Ishikawa (cell line): ENCODE data around the gene SPTBN5.

Experiments used
- CEBPB ChIP-seq: IDR thresholded peaks from 2 replicates; pipeline ENCODE4 v1.6.1; 2012
- CREB1 ChIP-seq: IDR thresholded peaks from 2 replicates; pipeline ENCODE4 v1.6.1; 2012; ENCODE audit warnings: low read depth
- EGR1 ChIP-seq: IDR thresholded peaks from 2 replicates; pipeline ENCODE4 v1.6.1; 2012
- FOXM1 ChIP-seq: IDR thresholded peaks from 2 replicates; pipeline ENCODE4 v1.6.1; 2012; ENCODE audit warnings: low read depth, borderline replicate concordance
- NFIC ChIP-seq: IDR thresholded peaks from 2 replicates; pipeline ENCODE4 v1.6.1; 2012
- RAD21 ChIP-seq: IDR thresholded peaks from 2 replicates; pipeline ENCODE4 v1.6.1; 2012; ENCODE audit warnings: low read depth
- TAF1 ChIP-seq: IDR thresholded peaks from 2 replicates; pipeline ENCODE4 v1.6.1; 2012; ENCODE audit warnings: low read depth, mild to moderate bottlenecking
- TCF12 ChIP-seq: IDR thresholded peaks from 2 replicates; pipeline ENCODE4 v1.6.1; 2012; ENCODE audit warnings: low read depth
- TEAD4 ChIP-seq: IDR thresholded peaks from 2 replicates; pipeline ENCODE4 v1.6.1; 2012
- YY1 ChIP-seq: IDR thresholded peaks from 2 replicates; pipeline ENCODE4 v1.6.1; 2012; ENCODE audit warnings: low read depth
- ZBTB7A ChIP-seq: IDR thresholded peaks from 2 replicates; pipeline ENCODE4 v1.6.1; 2012; ENCODE audit warnings: low read depth
- TF ChIP-seq, protein P1 (sequence below): IDR thresholded peaks from 2 replicates; pipeline ENCODE4 v1.6.1; 2012; ENCODE audit warnings: low read depth, mild to moderate bottlenecking
- TF ChIP-seq, protein P2 (sequence below): IDR thresholded peaks from 2 replicates; pipeline ENCODE4 v1.6.1; 2012
- TF ChIP-seq, protein P3 (sequence below): IDR thresholded peaks from 2 replicates; pipeline ENCODE4 v1.6.1; 2012

SPTBN5 gene

DNA sequence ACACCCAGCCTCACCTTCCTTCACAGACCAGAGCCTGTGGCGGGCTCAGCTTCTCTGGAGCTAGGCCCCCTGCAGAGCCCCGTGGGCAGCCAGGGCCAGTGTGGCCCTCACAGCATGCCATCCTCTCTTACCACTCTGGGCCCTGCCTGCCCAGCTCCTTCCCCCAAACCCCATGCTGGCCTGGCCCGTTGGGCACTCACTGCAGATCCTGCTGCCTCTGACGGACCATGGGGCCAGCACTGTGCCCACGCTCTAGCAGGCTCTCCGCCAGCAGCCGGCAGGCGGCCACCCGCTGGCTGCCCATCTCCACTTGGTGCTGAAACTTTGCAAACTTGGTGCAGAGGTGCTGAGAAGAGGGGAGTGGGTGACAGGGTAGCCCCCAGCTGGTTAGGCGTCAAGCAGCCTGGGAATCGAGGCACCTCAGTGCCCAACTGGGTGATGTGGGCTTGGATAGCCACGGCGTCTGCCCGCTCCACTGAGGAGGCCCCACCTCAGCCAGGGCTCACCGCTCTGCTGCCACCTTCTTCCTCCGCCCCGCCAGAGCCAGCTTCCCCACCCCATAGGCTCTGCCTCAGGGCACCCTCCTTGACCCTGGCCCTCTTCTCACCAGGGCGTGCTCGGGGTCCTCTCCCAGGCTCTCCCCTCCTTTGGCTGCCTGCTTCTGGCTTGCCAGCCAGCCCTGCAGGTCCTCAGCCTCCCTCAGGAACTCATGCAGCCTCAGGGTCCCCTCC is 22.5 kb downstream of the SPTBN5 start:
- TF ChIP-seq, protein P1, sequence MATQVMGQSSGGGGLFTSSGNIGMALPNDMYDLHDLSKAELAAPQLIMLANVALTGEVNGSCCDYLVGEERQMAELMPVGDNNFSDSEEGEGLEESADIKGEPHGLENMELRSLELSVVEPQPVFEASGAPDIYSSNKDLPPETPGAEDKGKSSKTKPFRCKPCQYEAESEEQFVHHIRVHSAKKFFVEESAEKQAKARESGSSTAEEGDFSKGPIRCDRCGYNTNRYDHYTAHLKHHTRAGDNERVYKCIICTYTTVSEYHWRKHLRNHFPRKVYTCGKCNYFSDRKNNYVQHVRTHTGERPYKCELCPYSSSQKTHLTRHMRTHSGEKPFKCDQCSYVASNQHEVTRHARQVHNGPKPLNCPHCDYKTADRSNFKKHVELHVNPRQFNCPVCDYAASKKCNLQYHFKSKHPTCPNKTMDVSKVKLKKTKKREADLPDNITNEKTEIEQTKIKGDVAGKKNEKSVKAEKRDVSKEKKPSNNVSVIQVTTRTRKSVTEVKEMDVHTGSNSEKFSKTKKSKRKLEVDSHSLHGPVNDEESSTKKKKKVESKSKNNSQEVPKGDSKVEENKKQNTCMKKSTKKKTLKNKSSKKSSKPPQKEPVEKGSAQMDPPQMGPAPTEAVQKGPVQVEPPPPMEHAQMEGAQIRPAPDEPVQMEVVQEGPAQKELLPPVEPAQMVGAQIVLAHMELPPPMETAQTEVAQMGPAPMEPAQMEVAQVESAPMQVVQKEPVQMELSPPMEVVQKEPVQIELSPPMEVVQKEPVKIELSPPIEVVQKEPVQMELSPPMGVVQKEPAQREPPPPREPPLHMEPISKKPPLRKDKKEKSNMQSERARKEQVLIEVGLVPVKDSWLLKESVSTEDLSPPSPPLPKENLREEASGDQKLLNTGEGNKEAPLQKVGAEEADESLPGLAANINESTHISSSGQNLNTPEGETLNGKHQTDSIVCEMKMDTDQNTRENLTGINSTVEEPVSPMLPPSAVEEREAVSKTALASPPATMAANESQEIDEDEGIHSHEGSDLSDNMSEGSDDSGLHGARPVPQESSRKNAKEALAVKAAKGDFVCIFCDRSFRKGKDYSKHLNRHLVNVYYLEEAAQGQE: no peak
- no peak for TF ChIP-seq YY1

DNA sequence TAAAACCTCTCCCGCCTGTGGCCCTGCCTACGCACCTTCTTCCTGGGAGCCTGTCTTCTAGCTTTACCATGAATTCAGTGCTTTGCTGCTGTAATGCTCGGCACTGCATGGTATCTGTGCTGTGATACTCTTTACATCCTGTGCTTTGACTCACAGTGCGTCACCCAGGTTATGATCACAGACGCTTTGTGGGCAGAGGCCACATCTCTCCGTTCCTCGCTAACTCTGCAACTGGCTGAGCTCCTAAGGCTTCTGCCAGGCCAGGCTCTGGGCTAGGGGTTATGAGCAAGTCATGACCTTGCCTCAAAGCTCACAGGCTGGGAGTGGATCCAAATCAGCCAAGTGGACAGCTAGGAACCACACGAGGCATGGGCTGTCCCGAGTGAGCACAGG is 23.2 kb downstream of the SPTBN5 start:
- TF ChIP-seq EGR1: no peak
- TF ChIP-seq, protein P1: no peak
- TF ChIP-seq RAD21: no peak
- no peak for TF ChIP-seq CEBPB
- TF ChIP-seq, protein P2, sequence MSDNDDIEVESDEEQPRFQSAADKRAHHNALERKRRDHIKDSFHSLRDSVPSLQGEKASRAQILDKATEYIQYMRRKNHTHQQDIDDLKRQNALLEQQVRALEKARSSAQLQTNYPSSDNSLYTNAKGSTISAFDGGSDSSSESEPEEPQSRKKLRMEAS: no peak
- TF ChIP-seq FOXM1: no peak
- TF ChIP-seq ZBTB7A: no peak
- TF ChIP-seq, protein P3, sequence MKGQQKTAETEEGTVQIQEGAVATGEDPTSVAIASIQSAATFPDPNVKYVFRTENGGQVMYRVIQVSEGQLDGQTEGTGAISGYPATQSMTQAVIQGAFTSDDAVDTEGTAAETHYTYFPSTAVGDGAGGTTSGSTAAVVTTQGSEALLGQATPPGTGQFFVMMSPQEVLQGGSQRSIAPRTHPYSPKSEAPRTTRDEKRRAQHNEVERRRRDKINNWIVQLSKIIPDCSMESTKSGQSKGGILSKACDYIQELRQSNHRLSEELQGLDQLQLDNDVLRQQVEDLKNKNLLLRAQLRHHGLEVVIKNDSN: no peak
- TF ChIP-seq TAF1: no peak
- no peak for TF ChIP-seq TCF12
- TF ChIP-seq NFIC: no peak
- TF ChIP-seq CREB1: no peak

DNA sequence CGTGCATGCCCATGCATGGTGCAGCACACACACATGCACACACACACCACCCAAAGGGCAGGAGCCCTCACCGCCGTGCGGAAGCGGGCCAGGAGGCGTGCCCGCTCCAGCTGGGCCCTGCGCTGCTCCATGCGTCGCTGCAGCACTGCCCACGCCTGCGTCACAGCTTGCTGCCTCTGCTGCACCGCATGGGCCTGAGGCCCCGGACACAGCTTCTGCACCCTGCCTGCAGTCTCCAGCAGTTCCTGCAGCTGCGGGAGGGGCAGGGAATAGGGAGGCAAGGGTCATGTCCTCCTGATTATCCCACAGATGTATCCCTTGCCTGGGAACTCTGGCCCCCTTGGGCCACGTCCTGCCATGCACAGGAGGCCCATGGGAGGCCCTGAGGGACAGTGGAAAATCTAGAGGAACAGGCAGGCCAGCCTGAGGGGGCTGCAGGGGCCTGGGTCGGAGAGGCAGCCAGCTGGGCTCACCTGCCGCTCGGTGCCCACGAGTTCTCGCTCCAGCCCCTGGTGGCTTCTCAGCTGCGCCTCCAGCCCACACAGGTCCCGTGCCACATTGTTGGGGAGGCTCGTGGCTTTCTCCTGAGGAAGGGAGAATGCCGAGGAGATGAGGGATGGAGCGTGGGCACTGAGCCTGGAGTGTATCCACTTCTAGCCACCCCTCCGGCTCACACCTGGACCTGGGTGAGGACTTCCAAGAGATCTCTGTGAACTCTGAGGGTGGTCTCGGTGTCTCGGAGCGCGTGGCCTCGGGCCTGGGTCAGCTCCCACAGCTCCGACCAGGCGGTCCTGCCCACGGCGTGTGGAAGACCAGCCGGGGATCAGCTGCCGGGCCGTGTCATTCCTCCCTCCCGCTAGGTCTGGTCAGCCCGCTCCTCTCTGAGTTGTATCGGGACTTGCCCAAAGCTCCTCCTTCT is 23.8 kb downstream of the SPTBN5 start:
- no peak for TF ChIP-seq CEBPB
- no peak for TF ChIP-seq RAD21
- no peak for TF ChIP-seq TEAD4
- TF ChIP-seq, protein P3: no peak
- no peak for TF ChIP-seq ZBTB7A
- no peak for TF ChIP-seq CREB1
- TF ChIP-seq, protein P1: no peak
- TF ChIP-seq, protein P2: no peak

DNA sequence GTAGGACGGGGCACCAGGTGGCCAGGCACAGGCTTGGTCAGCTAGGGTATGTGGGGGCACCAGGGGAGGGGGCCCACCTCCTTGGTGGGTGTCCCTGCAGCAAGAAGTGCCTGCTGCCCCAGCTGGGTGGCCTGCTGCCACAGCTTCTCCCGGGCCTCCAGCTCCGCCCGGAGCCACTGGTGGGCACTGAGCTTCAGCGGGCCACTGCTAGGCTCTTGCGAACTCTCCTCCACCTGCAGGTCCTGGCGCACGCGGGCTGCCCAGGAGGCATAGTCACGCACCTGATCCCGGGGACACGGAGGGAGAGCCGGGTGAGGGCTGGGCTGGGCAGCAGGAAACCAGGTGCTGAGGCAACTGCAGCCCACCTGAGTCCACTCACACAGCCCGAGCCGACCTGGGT is 25.5 kb downstream of the SPTBN5 start:
- TF ChIP-seq CEBPB (no peak), EGR1 (no peak), TAF1 (no peak), TCF12 (no peak), YY1 (no peak), NFIC (no peak)
